Transverse colon (tissue), 4 donors: ENCODE data around the gene PICK1. TPM values are rescaled to one million over a fixed set of nuclear protein-coding genes. Genes with fewer than 3 reads are reported as not detected.

Experiments used
- DNase-seq: peaks from one replicate; pipeline ENCODE4 v3.0.0-alpha.2; 2019
- H3K27ac ChIP-seq, 4 donors: fragments of 200-600 bp; sonication (generic); 2 replicates each; pipeline ENCODE4 v1.5.1; 2016 to 2018; ENCODE audit warnings: inconsistent platforms in 4 of 4
- H3K27me3 ChIP-seq: fragments of 200-600 bp; sonication (generic); 2 replicates; pipeline ENCODE4 v1.5.1; 2017; ENCODE audit warnings: inconsistent platforms
- H3K36me3 ChIP-seq, 4 donors: fragments of 200-600 bp; sonication (generic); 2 replicates each; pipeline ENCODE4 v1.5.1; 2017 to 2019; ENCODE audit warnings: inconsistent platforms in 4 of 4
- H3K4me1 ChIP-seq, 4 donors: fragments of 200-600 bp; sonication (generic); 2 replicates each; pipeline ENCODE4 v1.5.1; 2017 to 2020; ENCODE audit warnings: inconsistent platforms in 4 of 4
- H3K4me3 ChIP-seq, 4 donors: fragments of 200-600 bp; sonication (generic); 1 replicate in 1 of 4; 2 replicates in 3 of 4; pipeline versions ENCODE4 v1.5.1 to v1.6.1; 2017 to 2019; ENCODE audit warnings: inconsistent platforms in 4 of 4
- H3K9me3 ChIP-seq, 2 donors: fragments of 200-600 bp; sonication (generic); 2 replicates each; pipeline ENCODE4 v1.5.1; 2017 to 2019; ENCODE audit warnings: inconsistent platforms in 2 of 2
- POLR2A ChIP-seq: fragments of 450-650 bp; IDR thresholded peaks from one replicate; pipeline ENCODE4 v1.6.1; 2016; ENCODE audit warnings: antibody characterized with exemption, mild to moderate bottlenecking, moderate library complexity
- POLR2AphosphoS5 ChIP-seq, 3 donors: sonication (generic); formaldehyde crosslinking; IDR thresholded peaks; one replicate each; pipeline ENCODE4 v1.6.1; 2016; ENCODE audit warnings: antibody characterized with exemption in 3 of 3
- WGBS, 2 donors: methylation state at CpG; one replicate each; pipeline ENCODE4 v1.1.5; 2018; ENCODE audit warnings: low coverage in 1 of 2; 5-methylcytosine and 5-hydroxymethylcytosine counted together
- in situ Hi-C, 4 donors: fragments of 200-750 bp; cut with MboI; loops; one replicate each; pipeline versions ENCODE4 v1.15.0 to v1.15.1; 2017; ENCODE audit warnings: low sequenced_read_pairs in 3 of 4, low pct_ligation_motif_present in 1 of 4, low pct_unique_long_range_greater_than_20kb in 1 of 4
- intact Hi-C: fragments of 100-400 bp; cut with DNase I; formaldehyde crosslinking; loops from one replicate; pipeline ENCODE4 v1.15.1; 2023; ENCODE audit warnings: low total_unique reads
- total RNA-seq, 4 donors: library from RNA; depleted of rRNA; stranded (reverse); fragments of >200 nt; gene quantifications; one replicate each; pipeline ENCODE4 v1.1.0, GENCODE V29; 2016
- TF ChIP-seq, protein P1 (sequence below), 5 experiments: fragments of 200-600 bp in 3 of 5; fragments of 450-650 bp in 2 of 5; sonication (generic) in 3 of 5; IDR thresholded peaks; 1 replicate in 2 of 5; 2 replicates in 3 of 5; pipeline ENCODE4 v1.5.1; 2016 to 2017; ENCODE audit warnings: antibody characterized with exemption in 5 of 5, inconsistent platforms in 3 of 5, mild to moderate bottlenecking in 2 of 5, moderate library complexity in 1 of 5

The PICK1 gene
- total RNA-seq, 4 donors from 2014 or later, result 34.3 to 127 (median 69.3) TPM

DNA sequence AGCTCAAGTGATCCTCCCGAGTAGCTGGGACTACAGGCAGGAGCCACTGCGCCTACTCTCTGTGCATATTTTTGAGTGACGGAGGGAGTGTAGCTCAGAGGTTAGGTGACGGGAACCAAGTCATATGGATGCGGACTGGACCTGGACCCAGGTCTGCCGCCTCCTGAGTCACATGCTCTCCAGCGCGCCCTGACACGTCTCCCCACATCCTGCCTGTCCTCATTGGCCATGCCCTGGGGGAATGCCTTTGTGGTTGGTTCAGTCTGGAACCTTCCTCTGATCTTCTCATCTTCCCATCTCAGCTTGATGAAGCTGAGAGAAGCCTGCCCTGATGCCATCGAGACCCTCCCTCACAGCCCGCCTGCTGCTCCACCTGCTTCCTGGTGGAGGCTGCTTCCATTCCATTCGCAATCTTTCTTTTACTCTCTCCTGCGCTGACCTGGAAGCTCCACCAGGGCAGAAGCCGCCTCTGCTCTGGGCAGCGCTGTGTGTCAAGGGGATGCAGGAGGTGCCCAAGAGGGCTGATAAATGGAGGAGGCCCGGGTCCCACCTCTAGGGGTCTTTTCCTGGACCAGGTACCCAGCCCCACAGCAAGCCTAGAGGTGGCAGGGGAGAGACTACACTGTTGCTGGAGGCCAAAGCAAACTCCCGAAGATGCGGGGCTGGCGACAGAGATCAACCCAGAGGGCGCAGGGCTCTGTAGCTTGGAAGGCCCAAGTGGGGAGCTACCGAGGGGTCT is 67.2 kb downstream of the PICK1 start:
- WGBS, 2 donors, result 89 to 92% methylated on average over 4 to 21 of the region's 21 CpGs
- in situ Hi-C loops (loop anchor here in 3 of 4 donors (25.0 kb wide), 3 partner anchors 113 to 238 kb away; no protein-coding TSS in a partner anchor), intact Hi-C loops (no loop called here)
- no peak for DNase-seq
- H3K27me3 ChIP-seq, result no peaks in the 10 kb centered on the region
- H3K4me3 ChIP-seq, result no peak overlapping the region
- peaks cover 0 to 5% (median 2%) of the 10 kb centered on the region in 4 donors for H3K4me1 ChIP-seq
- H3K36me3 ChIP-seq, result no peaks in the 10 kb centered on the region
- TF ChIP-seq, protein P1, sequence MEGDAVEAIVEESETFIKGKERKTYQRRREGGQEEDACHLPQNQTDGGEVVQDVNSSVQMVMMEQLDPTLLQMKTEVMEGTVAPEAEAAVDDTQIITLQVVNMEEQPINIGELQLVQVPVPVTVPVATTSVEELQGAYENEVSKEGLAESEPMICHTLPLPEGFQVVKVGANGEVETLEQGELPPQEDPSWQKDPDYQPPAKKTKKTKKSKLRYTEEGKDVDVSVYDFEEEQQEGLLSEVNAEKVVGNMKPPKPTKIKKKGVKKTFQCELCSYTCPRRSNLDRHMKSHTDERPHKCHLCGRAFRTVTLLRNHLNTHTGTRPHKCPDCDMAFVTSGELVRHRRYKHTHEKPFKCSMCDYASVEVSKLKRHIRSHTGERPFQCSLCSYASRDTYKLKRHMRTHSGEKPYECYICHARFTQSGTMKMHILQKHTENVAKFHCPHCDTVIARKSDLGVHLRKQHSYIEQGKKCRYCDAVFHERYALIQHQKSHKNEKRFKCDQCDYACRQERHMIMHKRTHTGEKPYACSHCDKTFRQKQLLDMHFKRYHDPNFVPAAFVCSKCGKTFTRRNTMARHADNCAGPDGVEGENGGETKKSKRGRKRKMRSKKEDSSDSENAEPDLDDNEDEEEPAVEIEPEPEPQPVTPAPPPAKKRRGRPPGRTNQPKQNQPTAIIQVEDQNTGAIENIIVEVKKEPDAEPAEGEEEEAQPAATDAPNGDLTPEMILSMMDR (IDR thresholded peaks at IDR 0.05), result no peak
- H3K27ac ChIP-seq, result no peak overlapping the region
- H3K9me3 ChIP-seq, result no peaks in the 10 kb centered on the region

DNA sequence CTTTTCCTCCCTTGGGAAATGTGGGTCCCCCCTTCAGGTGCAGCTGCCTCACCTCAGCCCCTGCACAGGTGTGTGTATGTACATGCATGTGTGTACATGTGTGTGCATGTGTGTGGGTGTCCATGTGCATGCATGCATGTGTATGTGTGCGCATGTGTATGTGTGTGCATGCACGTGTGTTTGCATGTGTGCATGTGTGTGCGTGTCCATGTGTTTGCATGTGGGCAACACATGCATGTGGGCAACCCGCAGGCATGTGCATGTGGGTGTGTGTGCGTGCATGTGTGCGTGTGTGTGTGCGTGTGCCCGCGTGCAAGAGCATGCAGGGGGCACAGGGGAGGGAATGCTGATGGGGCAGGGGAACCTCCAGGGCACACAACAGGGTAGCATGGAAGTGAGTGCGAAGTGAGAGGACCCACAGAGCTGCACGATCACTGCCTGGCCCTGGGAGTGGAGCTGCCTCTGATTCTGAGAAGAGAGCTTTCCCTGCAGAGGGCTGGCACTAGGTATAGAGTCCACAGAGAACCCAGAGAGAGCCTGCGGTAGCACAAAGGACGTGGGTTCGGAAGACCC is 67.9 kb downstream of the PICK1 start:
- in situ Hi-C loops, result no loop called here

More for the DNA sequence above, 67.9 kb downstream of the PICK1 start:
- TF ChIP-seq POLR2AphosphoS5 (IDR thresholded peaks at IDR 0.05), result no peak
- TF ChIP-seq, protein P1 (IDR thresholded peaks at IDR 0.05), result no peak
- no peak for TF ChIP-seq POLR2A
- Histone ChIP-seq H3K27me3 (no peaks in the 10 kb centered on the region), H3K9me3 (no peaks in the 10 kb centered on the region), H3K36me3 (no peaks in the 10 kb centered on the region), H3K4me1 (peaks cover 0 to 5% (median 2%) of the 10 kb centered on the region in 4 donors), H3K4me3 (no peak overlapping the region), H3K27ac (no peak overlapping the region)
- intact Hi-C loops, result no loop called here
- no peak for DNase-seq
- 92 to 94% methylated on average over 8 to 14 of the region's 14 CpGs for WGBS, 2 donors

Other genes starting within 250 kb of the PICK1 start
- 10 to 100 TPM in 1 of 4 donors, 1 to 10 TPM in 3; 6.4 to 10.1 (median 7.7) TPM for gene GCAT, start 249.5 kb upstream of the PICK1 start, total RNA-seq
- gene GALR3, start 234.0 kb upstream of the PICK1 start, total RNA-seq, result not detected
- 10 to 100 TPM; 12.7 to 86.8 (median 40.6) TPM for gene ANKRD54, start 213.1 kb upstream of the PICK1 start, total RNA-seq
- gene EIF3L, start 208.0 kb upstream of the PICK1 start, total RNA-seq, result 100 to 1,000 TPM in 3 of 4 donors, 10 to 100 TPM in 1; 89.4 to 292 (median 217) TPM
- 10 to 100 TPM; 26.8 to 87.2 (median 37.3) TPM for gene MICALL1, start 151.1 kb upstream of the PICK1 start, total RNA-seq
- not detected for gene C22orf23, start 103.8 kb upstream of the PICK1 start, total RNA-seq
- 10 to 100 TPM in 3 of 4 donors, 1 to 10 TPM in 1; 7.6 to 65.5 (median 32.6) TPM for gene POLR2F, start 103.7 kb upstream of the PICK1 start, total RNA-seq
- gene SOX10, start 72.8 kb upstream of the PICK1 start, total RNA-seq, result 1 to 10 TPM; 1.2 to 4.9 (median 3.5) TPM
- gene SLC16A8, start 26.8 kb downstream of the PICK1 start, total RNA-seq, result not detected
- gene BAIAP2L2, start 53.3 kb downstream of the PICK1 start, total RNA-seq, result 100 to 1,000 TPM; 106 to 337 (median 127) TPM
- gene PLA2G6, start 124.4 kb downstream of the PICK1 start, total RNA-seq, result 100 to 1,000 TPM in 2 of 4 donors, 10 to 100 TPM in 2; 30.7 to 327 (median 72.3) TPM
- gene MAFF, start 144.6 kb downstream of the PICK1 start, total RNA-seq, result 10 to 100 TPM in 3 of 4 donors, 1 to 10 TPM in 1; 3.8 to 30.3 (median 22.0) TPM
- 10 to 100 TPM; 18.7 to 88.4 (median 41.1) TPM for gene TMEM184B, start 215.6 kb downstream of the PICK1 start, total RNA-seq